Measurements from ENCODE around the gene MEGF8. TPM values are rescaled to one million over a fixed set of nuclear protein-coding genes. Genes with fewer than 3 reads are reported as not detected.
A peak's percentile ranks its signal among the peaks of the same experiment; 100 is the strongest.

The MEGF8 gene
- total and polyA plus RNA-seq, 7 donors: 3.3 to 21.1 (median 8.1) TPM

DNA sequence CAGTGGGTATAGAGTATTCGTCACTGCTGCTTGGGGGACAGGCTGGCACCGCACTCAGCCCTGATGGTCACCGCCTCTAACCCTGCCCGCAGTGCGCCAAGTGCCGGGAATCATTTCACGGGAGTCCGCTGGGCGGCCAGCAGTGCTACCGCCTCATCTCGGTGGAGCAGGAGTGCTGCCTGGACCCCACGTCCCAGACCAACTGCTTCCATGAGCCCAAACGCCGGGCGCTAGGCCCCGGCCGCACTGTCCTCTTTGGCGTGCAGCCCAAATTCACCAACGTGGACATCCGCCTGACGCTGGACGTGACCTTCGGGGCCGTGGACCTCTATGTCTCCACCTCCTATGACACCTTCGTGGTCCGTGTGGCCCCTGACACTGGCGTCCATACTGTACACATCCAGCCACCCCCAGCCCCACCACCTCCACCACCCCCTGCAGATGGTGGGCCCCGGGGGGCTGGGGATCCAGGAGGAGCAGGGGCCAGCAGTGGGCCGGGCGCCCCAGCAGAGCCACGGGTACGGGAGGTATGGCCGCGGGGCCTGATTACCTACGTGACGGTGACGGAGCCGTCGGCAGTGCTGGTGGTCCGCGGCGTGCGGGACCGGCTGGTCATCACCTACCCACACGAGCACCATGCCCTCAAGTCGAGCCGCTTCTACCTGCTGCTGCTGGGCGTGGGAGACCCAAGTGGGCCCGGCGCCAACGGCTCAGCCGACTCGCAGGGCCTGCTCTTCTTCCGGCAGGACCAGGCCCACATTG is 50.2 kb downstream of the MEGF8 start:
- Histone ChIP-seq H3K36me3 (ENCODE audit: insufficient read depth in 1 of 2, low read depth in 1 of 2) (peaks cover 0 to 21% of the 10 kb centered on the region in 2 donors), H3K4me1 (no peaks in the 10 kb centered on the region), H3K4me3 (no peak overlapping the region), H3K9me3 (no peaks in the 10 kb centered on the region), H3K27me3 (ENCODE audit: insufficient read depth in 3 of 3, low read length in 2 of 3) (no peaks in the 10 kb centered on the region), H3K27ac (no peak overlapping the region)
- ATAC-seq (no peak), DNase-seq (no peak)
- intact Hi-C loops (cut with DNase I): no loop called here
- 89 to 92% (median 91%) methylated on average over 51 to 54 of the region's 54 CpGs for WGBS, 3 donors
- TF ChIP-seq, protein P1, sequence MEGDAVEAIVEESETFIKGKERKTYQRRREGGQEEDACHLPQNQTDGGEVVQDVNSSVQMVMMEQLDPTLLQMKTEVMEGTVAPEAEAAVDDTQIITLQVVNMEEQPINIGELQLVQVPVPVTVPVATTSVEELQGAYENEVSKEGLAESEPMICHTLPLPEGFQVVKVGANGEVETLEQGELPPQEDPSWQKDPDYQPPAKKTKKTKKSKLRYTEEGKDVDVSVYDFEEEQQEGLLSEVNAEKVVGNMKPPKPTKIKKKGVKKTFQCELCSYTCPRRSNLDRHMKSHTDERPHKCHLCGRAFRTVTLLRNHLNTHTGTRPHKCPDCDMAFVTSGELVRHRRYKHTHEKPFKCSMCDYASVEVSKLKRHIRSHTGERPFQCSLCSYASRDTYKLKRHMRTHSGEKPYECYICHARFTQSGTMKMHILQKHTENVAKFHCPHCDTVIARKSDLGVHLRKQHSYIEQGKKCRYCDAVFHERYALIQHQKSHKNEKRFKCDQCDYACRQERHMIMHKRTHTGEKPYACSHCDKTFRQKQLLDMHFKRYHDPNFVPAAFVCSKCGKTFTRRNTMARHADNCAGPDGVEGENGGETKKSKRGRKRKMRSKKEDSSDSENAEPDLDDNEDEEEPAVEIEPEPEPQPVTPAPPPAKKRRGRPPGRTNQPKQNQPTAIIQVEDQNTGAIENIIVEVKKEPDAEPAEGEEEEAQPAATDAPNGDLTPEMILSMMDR (IDR thresholded peaks at IDR 0.05): no peak

DNA sequence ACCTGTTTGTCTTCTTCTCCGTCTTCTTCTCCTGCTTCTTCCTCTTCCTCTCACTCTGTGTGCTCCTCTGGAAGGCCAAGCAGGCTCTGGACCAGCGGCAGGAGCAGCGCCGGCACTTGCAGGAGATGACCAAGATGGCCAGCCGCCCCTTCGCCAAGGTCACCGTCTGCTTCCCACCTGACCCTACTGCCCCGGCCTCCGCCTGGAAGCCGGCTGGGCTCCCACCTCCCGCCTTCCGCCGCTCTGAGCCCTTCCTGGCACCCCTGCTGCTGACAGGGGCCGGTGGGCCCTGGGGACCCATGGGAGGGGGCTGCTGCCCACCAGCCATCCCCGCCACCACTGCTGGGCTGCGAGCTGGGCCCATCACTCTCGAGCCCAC is 50.7 kb downstream of the MEGF8 start:
- TF ChIP-seq, protein P1 (IDR thresholded peaks at IDR 0.05): no peak

DNA sequence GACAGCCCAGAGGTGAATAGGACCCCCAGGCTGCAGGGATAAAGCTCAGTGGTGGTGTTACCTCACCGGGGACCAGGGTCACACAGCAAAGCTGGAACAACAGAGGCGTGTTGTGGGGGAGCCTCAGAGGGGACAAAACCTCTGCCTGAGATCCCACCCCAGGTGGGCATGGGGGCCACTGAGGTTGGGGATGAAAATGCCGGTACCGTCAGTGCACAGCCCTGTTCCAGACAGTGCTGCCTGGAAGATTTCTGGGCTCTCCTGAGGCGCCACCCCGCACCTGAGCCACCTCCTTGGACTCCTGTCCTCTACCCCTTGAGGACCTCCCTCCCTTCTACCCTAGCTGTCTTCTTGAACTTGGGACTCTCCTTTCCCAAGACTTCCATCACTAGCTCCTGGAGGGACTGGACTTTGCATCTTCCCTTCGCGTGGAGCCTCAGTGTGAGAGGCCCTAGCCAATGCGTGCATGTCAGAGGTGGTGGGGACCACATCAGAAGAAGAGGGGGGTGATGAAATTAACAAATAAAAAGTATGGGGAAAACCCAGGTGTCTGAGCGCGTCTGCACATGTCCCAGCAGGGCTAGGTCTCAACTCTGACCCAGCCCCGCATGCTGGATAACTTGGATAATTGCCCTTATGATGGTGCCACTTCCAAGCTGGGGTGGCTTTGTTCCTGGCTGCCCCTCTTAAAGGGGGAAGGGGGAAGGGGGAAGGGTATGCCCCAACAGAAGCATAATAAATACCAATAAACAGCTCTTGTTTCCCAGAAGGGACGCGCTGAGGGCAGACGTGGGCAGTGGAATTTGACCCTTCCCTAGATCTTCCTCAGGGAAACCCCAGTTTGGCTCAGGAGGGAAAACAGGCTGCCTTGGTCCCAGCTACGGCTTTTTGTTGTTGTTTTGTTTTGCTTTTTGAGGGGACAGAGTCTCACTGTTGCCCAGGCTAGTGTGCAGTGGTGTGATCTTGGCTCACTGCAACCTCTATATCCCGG is 53.1 kb downstream of the MEGF8 start:
- DNase-seq (no peak), ATAC-seq (peak in 2 of 4 donors; percentile 12 to 17)
- Histone ChIP-seq H3K27me3 (ENCODE audit: insufficient read depth in 3 of 3, low read length in 2 of 3) (no peaks in the 10 kb centered on the region), H3K4me1 (no peaks in the 10 kb centered on the region), H3K9me3 (no peaks in the 10 kb centered on the region), H3K27ac (no peak overlapping the region), H3K36me3 (ENCODE audit: insufficient read depth in 1 of 2, low read depth in 1 of 2) (peaks cover 0 to 19% of the 10 kb centered on the region in 2 donors), H3K4me3 (no peak overlapping the region)
- intact Hi-C loops (cut with DNase I): no loop called here
- 61 to 67% (median 66%) methylated on average over 17 of the region's 17 CpGs for WGBS, 3 donors
- TF ChIP-seq, protein P1 (IDR thresholded peaks at IDR 0.05): no peak

More for the DNA sequence above, 50.7 kb downstream of the MEGF8 start:
- intact Hi-C loops (cut with DNase I): no loop called here
- Histone ChIP-seq H3K27ac (no peak overlapping the region), H3K27me3 (ENCODE audit: insufficient read depth in 3 of 3, low read length in 2 of 3) (no peaks in the 10 kb centered on the region), H3K9me3 (no peaks in the 10 kb centered on the region), H3K36me3 (ENCODE audit: insufficient read depth in 1 of 2, low read depth in 1 of 2) (peaks cover 0 to 19% of the 10 kb centered on the region in 2 donors), H3K4me3 (no peak overlapping the region), H3K4me1 (no peaks in the 10 kb centered on the region)
- DNase-seq (no peak), ATAC-seq (no peak)
- 92 to 96% (median 94%) methylated on average over 17 of the region's 17 CpGs for WGBS, 3 donors

DNA sequence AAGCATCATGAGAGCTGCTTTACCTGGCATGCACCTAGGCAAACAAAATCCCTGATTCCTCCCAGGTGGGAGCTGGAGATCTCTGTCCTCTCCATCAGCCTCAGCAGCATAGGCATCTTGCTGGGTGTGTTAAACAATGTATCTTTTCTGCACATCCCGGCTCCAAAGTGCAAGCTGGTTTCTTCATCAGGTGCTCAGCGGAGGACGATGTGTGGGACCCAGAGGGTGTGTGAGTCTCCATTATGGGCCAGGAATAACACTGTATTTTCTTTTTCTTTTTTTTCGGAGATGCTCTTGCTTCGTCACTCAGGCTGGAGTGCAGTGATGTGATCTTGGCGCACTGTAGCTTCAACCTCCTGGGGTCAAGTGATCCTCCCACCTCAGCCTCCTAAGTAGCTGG is 54.7 kb downstream of the MEGF8 start:
- Histone ChIP-seq H3K9me3 (no peaks in the 10 kb centered on the region), H3K4me1 (no peaks in the 10 kb centered on the region), H3K4me3 (no peak overlapping the region), H3K36me3 (ENCODE audit: insufficient read depth in 1 of 2, low read depth in 1 of 2) (peaks cover 0 to 14% of the 10 kb centered on the region in 2 donors), H3K27ac (no peak overlapping the region), H3K27me3 (ENCODE audit: insufficient read depth in 3 of 3, low read length in 2 of 3) (peaks cover 0 to 6% (median 0%) of the 10 kb centered on the region in 3 donors)
- no peak for DNase-seq
- TF ChIP-seq, protein P1 (IDR thresholded peaks at IDR 0.05): no peak
- no peak for ATAC-seq
- intact Hi-C loops (cut with DNase I): no loop called here
- 73 to 79% (median 74%) methylated on average over 6 of the region's 6 CpGs for WGBS, 3 donors

All from psoas muscle (tissue), 8 donors.